ENCODE measurements around the gene BTBD18.

The BTBD18 gene, protein sequence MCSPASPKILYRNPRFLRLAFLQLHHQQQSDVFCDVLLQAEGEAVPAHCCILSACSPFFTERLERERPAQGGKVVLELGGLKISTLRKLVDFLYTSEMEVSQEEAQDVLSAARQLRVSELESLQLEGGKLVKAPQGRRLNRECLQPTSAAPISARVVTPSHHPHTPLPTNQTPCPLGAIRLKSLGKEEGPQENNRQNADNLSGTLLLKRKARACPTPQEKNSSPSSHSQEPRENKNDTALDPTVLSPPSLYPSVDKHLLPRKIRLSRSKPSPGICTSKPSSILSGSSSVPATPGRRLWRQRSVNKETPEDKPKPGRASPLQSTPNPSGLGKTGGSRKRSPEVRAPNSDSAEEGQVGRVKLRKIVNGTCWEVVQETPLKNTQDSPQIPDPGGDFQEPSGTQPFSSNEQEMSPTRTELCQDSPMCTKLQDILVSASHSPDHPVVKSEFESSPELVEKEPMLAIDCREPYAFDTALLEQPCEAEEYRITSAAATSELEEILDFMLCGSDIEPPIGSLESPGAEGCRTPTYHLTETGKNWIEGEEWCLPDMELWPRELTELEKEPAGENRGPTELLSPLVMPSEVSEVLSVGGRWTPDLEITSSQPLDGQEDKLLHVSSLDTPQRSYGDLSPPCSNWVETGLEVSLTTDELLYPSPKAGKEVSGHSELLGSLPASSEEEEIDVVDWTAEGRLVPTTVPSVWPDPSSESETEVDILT

DNA sequence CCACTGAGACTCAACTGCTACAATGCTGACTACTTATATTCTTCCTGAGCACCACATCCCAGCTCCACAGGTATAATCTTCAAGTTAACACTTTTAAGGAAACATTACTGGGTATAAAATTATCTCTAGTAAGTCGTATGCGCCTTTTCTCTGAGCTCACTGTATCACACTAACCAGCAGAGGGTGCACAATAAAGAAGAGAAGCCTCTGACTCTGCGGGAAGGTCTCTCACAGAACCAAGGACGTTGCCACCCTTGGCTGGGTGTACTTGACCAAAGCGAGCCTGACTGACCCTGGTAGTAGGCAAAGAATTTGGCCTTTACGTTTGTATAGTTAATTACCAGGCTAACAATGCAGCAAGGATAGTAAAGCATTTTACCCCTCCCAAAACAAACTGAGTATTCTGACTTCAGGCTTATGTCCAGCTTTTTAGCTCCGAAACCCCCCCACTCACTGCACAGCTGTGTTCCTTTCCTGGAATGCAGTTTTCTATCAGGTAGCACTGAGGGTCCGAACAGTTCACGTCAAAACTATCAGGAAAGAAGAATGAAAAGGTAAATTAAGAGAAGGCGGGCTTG is at the start of gene BTBD18:
BTBD18 (minus strand) TSS at position 144 of the 578 bp plus-strand sequence. CDS start 631 bp downstream, outside the sequence.
- no peak for TF ChIP-seq ZFX (IDR thresholded peaks at IDR 0.05)
- TF ChIP-seq, protein P1, sequence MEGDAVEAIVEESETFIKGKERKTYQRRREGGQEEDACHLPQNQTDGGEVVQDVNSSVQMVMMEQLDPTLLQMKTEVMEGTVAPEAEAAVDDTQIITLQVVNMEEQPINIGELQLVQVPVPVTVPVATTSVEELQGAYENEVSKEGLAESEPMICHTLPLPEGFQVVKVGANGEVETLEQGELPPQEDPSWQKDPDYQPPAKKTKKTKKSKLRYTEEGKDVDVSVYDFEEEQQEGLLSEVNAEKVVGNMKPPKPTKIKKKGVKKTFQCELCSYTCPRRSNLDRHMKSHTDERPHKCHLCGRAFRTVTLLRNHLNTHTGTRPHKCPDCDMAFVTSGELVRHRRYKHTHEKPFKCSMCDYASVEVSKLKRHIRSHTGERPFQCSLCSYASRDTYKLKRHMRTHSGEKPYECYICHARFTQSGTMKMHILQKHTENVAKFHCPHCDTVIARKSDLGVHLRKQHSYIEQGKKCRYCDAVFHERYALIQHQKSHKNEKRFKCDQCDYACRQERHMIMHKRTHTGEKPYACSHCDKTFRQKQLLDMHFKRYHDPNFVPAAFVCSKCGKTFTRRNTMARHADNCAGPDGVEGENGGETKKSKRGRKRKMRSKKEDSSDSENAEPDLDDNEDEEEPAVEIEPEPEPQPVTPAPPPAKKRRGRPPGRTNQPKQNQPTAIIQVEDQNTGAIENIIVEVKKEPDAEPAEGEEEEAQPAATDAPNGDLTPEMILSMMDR (conservative IDR thresholded peaks at IDR 0.05), result peak; percentile 81
- peak within 1 kb of the TSS; percentile 39 for H3K27ac ChIP-seq

DNA sequence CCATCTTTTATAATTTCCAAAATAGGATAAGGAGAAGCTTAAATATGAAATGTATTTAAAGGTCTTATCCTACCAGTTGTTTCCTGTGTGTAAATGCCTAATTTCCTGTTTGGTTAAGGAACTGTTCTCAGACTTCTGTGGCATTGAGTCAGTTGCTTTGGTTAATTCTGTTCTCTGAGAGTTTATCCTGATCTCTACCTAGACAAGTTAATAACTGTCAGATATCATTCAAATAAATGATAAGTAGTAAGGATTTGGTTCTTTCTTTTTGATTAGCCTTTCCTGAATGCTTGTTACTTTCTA is 49.5 kb upstream of the BTBD18 start:
- no peak for TF ChIP-seq ZFX (IDR thresholded peaks at IDR 0.05)
- TF ChIP-seq, protein P1 (conservative IDR thresholded peaks at IDR 0.05), result no peak
- no peak overlapping the region for H3K27ac ChIP-seq

DNA sequence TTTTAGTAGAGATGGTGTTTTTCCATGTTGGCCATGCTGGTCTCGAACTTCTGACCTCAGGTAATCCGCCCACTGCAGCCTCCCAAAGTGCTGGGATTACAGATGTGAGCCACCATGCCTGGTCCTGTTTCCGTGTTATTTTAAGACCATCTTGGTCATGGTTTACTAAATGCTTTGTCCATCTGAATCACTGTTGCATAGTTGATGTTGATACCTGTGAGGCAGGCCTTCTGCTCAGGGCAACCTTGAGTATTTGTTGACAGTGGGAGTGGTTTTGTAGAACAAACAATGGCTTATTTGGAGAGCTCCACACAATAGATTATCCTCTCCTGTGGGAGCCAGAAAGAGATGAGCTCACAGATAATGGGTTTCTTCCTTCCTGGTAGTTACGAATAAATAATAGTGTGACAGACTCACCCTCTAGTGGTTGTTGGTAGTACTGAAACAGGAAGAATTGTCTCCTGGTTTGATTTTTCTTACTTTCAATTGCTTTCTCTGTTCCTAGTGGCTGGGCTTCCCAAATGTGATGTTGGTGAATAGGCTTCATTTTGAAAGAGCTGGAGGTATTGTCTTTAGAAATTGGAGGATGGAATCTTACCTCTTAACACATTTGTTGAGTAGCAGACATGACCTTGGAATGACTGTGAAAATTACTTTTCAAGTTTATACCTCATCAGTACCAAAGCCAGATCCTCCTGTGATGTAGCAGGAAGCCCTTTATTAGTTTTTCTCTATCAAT is 49.0 kb upstream of the BTBD18 start:
- no peak for TF ChIP-seq ZFX (IDR thresholded peaks at IDR 0.05)
- TF ChIP-seq, protein P1 (conservative IDR thresholded peaks at IDR 0.05), result peak; percentile 92
- H3K27ac ChIP-seq, result peak overlapping the region; percentile 97

DNA sequence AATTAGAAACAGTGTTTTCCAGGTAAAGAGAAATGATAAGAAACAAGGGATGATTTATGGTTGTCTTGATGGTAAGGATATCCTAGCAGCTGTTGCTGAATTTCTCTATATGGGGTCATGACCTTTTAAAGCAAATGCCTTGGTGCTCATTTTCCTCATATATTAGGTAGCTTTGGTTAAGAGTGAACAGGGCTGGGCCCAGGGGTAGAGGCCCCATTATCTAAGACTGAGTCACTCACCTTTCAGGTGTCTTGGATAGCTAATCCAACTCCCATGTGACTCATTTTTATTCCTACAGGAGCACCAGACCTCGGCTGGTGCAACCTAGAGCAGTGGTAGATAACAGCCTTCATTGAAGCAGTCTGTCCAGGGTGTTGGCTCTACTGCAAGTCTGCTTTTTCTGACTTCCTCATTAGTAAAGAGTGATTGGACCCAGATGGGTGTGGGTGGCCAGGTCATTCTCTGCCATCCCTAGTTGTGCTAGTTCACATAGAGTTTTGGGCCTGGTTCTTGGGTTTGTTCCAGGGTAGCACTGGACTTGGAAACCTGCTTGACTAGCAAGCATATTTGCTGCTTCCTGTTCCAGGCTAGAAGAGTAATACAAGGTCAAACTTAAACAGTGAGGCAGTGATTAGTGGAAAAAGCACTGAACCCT is 47.4 kb upstream of the BTBD18 start:
- H3K27ac ChIP-seq, result peak overlapping the region; percentile 79
- TF ChIP-seq, protein P1 (conservative IDR thresholded peaks at IDR 0.05), result no peak
- 0 out of 2 replicates have a peak, but pooled peaks have one; percentile 9 for TF ChIP-seq ZFX (IDR thresholded peaks at IDR 0.05)

DNA sequence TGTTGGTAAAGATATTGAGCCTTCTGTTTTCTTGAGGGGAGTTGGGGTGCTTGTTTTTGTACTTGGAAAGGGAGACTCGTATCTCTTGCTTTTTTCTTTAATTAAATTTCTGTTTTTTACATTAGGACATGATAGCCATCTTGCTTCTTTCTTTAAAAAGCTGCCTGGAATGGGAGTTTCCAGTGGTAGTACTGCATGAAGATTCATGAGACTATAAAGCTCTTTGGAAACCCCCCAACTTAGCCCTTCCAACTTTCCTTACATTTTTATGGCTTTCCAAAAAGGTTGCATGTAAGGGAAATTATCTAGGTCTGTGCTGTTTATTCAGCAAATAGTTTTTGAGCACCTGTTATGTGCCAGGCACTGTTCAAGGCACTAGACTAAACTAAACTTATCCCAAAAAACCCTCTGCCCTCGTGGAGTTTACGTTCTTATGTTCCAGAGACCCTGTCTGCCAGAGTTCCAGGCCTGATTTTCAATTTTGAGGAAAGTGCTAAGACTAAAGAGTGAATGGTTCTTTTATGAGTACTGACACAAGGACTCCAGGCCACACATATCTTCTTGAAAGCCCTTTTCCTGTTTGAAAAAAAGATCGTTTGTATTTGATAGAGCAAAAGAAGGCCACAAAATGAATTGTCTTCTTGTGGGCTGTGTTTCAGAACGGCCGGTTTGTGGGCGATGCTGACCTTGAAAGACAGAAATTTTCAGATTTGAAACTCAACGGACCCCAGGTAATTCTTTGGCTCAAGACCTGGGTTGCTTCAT is 41.9 kb upstream of the BTBD18 start:
- H3K27ac ChIP-seq, result no peak overlapping the region
- no peak for TF ChIP-seq ZFX (IDR thresholded peaks at IDR 0.05)
- TF ChIP-seq, protein P1 (conservative IDR thresholded peaks at IDR 0.05), result no peak

DNA sequence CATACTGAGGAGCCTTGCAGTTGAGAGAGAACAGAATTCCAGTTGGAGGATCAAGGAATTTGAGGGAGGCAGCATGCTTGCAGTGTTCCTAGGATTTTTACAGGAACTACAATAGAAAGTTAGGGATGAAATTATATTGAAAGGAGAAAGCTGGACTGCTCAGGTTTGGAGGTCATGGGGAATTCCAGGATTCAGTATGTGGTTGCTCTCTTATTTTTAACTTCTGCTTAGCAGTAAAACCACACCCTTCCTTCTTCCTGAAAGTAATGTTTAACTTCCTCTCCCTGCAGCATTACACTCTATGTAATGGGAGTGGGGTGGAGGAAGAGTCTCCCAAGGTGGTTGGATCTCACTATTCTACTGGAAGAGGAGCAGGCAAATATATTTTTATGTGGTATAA is 41.3 kb upstream of the BTBD18 start:
- TF ChIP-seq ZFX (IDR thresholded peaks at IDR 0.05), result no peak
- TF ChIP-seq, protein P1 (conservative IDR thresholded peaks at IDR 0.05), result no peak
- H3K27ac ChIP-seq, result peak overlapping the region; percentile 13

Data from C4-2B (cell line).